Body of pancreas (tissue), 4 donors: Measurements from ENCODE around the gene RPGRIP1L.

ENCODE experiments used
- POLR2A ChIP-seq, 3 donors: fragments of 450-650 bp; IDR thresholded peaks; one replicate each; pipeline ENCODE4 v1.6.1; 2016; ENCODE audit warnings: antibody characterized with exemption in 3 of 3, mild to moderate bottlenecking in 2 of 3
- TF ChIP-seq, protein P1 (sequence below), 7 experiments: fragments of 450-650 bp in 4 of 7; fragments of 200-600 bp in 3 of 7; sonication (generic) in 3 of 7; IDR thresholded peaks; one replicate each; pipeline ENCODE4 v1.5.1; 2016 to 2019; ENCODE audit warnings: antibody characterized with exemption in 7 of 7

DNA sequence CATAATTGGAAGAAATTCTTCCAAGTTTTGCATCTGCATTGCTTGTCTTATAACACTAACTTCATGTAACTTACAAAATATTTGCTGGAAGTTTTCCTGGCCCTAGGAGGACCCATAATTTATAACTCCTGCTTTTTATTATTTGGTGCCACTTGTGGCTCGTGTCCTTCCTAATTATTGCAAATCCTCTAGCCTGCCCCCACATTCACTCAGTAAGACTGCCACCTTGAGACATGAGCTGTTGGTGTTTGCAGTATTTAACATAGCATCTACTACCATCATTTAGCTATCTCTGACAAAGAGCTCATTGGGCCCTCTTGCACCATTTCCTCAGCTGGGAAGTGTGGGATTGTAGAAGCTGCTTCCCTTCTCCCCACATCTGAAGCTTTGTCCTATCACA is 49.8 kb upstream of the RPGRIP1L start:
- TF ChIP-seq, protein P1, sequence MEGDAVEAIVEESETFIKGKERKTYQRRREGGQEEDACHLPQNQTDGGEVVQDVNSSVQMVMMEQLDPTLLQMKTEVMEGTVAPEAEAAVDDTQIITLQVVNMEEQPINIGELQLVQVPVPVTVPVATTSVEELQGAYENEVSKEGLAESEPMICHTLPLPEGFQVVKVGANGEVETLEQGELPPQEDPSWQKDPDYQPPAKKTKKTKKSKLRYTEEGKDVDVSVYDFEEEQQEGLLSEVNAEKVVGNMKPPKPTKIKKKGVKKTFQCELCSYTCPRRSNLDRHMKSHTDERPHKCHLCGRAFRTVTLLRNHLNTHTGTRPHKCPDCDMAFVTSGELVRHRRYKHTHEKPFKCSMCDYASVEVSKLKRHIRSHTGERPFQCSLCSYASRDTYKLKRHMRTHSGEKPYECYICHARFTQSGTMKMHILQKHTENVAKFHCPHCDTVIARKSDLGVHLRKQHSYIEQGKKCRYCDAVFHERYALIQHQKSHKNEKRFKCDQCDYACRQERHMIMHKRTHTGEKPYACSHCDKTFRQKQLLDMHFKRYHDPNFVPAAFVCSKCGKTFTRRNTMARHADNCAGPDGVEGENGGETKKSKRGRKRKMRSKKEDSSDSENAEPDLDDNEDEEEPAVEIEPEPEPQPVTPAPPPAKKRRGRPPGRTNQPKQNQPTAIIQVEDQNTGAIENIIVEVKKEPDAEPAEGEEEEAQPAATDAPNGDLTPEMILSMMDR (IDR thresholded peaks at IDR 0.05), result no peak
- TF ChIP-seq POLR2A (IDR thresholded peaks at IDR 0.05), result no peak
